Liver (tissue), 9 donors: Measurements from ENCODE around the gene POPDC3. TPM values are rescaled to one million over a fixed set of nuclear protein-coding genes. Genes with fewer than 3 reads are reported as not detected.

Experiments
- DNase-seq: peaks from one replicate; pipeline ENCODE4 v3.0.0-alpha.2; 2017; ENCODE audit warnings: low spot score
- H3K27ac ChIP-seq, 2 donors: one replicate each; pipeline ENCODE4 v1.7.0; 2013; ENCODE audit warnings: inconsistent platforms in 2 of 2, low read length in 2 of 2, control low read depth in 1 of 2, low read depth in 1 of 2, mild to moderate bottlenecking in 1 of 2
- H3K27me3 ChIP-seq, 4 donors: one replicate each; pipeline versions ENCODE4 v1.6.1 to v1.7.0; 2013; ENCODE audit warnings: low read length in 3 of 4, inconsistent platforms in 1 of 4, mild to moderate bottlenecking in 1 of 4, moderate library complexity in 1 of 4; ENCODE audit not compliant: control insufficient read depth in 4 of 4, insufficient read depth in 4 of 4
- H3K36me3 ChIP-seq, 4 donors: one replicate each; pipeline versions ENCODE4 v1.6.1 to v1.7.0; 2013; ENCODE audit warnings: low read length in 3 of 4, mild to moderate bottlenecking in 3 of 4, low read depth in 1 of 4, moderate library complexity in 1 of 4; ENCODE audit not compliant: control insufficient read depth in 4 of 4, insufficient read depth in 3 of 4
- H3K4me1 ChIP-seq, 4 donors: one replicate each; pipeline versions ENCODE4 v1.6.1 to v1.7.0; 2013; ENCODE audit warnings: low read length in 3 of 4, mild to moderate bottlenecking in 3 of 4, moderate library complexity in 1 of 4; ENCODE audit not compliant: control insufficient read depth in 4 of 4, insufficient read depth in 4 of 4
- H3K4me3 ChIP-seq, 3 donors: one replicate each; pipeline versions ENCODE4 v1.6.1 to v1.7.0; 2013; ENCODE audit warnings: low read length in 3 of 3, control low read depth in 1 of 3, low read depth in 1 of 3, mild to moderate bottlenecking in 1 of 3
- H3K9ac ChIP-seq, 2 donors: one replicate each; pipeline ENCODE4 v1.7.0; 2013; ENCODE audit warnings: low read length in 2 of 2, mild to moderate bottlenecking in 2 of 2, moderate library complexity in 2 of 2, control low read depth in 1 of 2, low read depth in 1 of 2
- H3K9me3 ChIP-seq, 4 donors: one replicate each; pipeline versions ENCODE4 v1.6.1 to v1.7.0; 2013; ENCODE audit warnings: low read length in 3 of 4; ENCODE audit not compliant: control insufficient read depth in 4 of 4
- EGR1 ChIP-seq, 2 donors: IDR thresholded peaks; 2 replicates each; pipeline ENCODE4 v1.6.1; 2016 to 2018; ENCODE audit warnings: antibody characterized with exemption in 2 of 2, low read depth in 2 of 2
- FOXA1 ChIP-seq: IDR thresholded peaks from 2 replicates; pipeline ENCODE4 v1.6.1; 2016; ENCODE audit warnings: antibody characterized with exemption
- GABPA ChIP-seq, 2 donors: IDR thresholded peaks in 1 of 2; conservative IDR thresholded peaks in 1 of 2; 2 replicates each; pipeline ENCODE4 v1.6.1; 2016; ENCODE audit warnings: antibody characterized with exemption in 2 of 2, mild to moderate bottlenecking in 1 of 2, moderate library complexity in 1 of 2
- HNF4A ChIP-seq, 2 donors: conservative IDR thresholded peaks; 2 replicates each; pipeline ENCODE4 v1.6.1; 2016; ENCODE audit warnings: antibody characterized with exemption in 2 of 2, mild to moderate bottlenecking in 2 of 2
- HNF4G ChIP-seq: IDR thresholded peaks from 2 replicates; pipeline ENCODE4 v1.6.1; 2016; ENCODE audit warnings: antibody characterized with exemption
- JUND ChIP-seq, 2 donors: IDR thresholded peaks; 2 replicates each; pipeline ENCODE4 v1.6.1; 2016; ENCODE audit warnings: antibody characterized with exemption in 2 of 2
- NR2F2 ChIP-seq: IDR thresholded peaks from 2 replicates; pipeline ENCODE4 v1.6.1; 2016; ENCODE audit warnings: antibody characterized with exemption
- RAD21 ChIP-seq, 2 donors: IDR thresholded peaks; 2 replicates each; pipeline ENCODE4 v1.6.1; 2016; ENCODE audit warnings: antibody characterized with exemption in 2 of 2, mild to moderate bottlenecking in 2 of 2
- RXRA ChIP-seq, 2 donors: IDR thresholded peaks; 2 replicates each; pipeline ENCODE4 v1.6.1; 2017 to 2018; ENCODE audit warnings: antibody characterized with exemption in 2 of 2, mild to moderate bottlenecking in 1 of 2
- SP1 ChIP-seq: IDR thresholded peaks from 2 replicates; pipeline ENCODE4 v1.6.1; 2018; ENCODE audit warnings: antibody characterized with exemption, mild to moderate bottlenecking
- TAF1 ChIP-seq: conservative IDR thresholded peaks from 2 replicates; pipeline ENCODE4 v1.6.1; 2016; ENCODE audit warnings: antibody characterized with exemption, mild to moderate bottlenecking
- YY1 ChIP-seq: IDR thresholded peaks from 2 replicates; pipeline ENCODE4 v1.6.1; 2016; ENCODE audit warnings: antibody characterized with exemption, mild to moderate bottlenecking
- WGBS: extraction: QIAGEN DNeasy Blood & Tissue Kit; methylation state at CpG from one replicate; pipeline ENCODE4 v1.1.7; 2013; 5-methylcytosine and 5-hydroxymethylcytosine counted together
- polyA plus RNA-seq, 2 donors: library from polyadenylated mRNA; stranded (reverse) in 1 of 2; unstranded in 1 of 2; fragments of 200-250 nt in 1 of 2; fragments of >200 nt in 1 of 2; fragmentation: Nextera tagmentation in 1 of 2; extraction: Ambion mirVana in 1 of 2; gene quantifications; one replicate each; pipeline versions ENCODE4 v1.2.1 to v1.2.3, GENCODE V29; 2013 to 2015
- total RNA-seq, 2 donors: library from RNA; depleted of rRNA; stranded (reverse); fragments of >200 nt; gene quantifications; one replicate each; pipeline ENCODE4 v1.2.3, GENCODE V29; 2014
- TF ChIP-seq, protein P1 (sequence below): fragments of 150-350 bp; IDR thresholded peaks from 2 replicates; pipeline ENCODE4 v1.5.1; 2017; ENCODE audit warnings: improper control_type of control experiment, low read depth, low read length; ENCODE audit not compliant: missing input control
- TF ChIP-seq, protein P2 (sequence below): IDR thresholded peaks from 2 replicates; pipeline ENCODE4 v1.6.1; 2016; ENCODE audit warnings: antibody characterized with exemption
- TF ChIP-seq, protein P3 (sequence below): IDR thresholded peaks from 2 replicates; pipeline ENCODE4 v1.6.1; 2016; ENCODE audit warnings: antibody characterized with exemption
- TF ChIP-seq, protein P4 (sequence below): IDR thresholded peaks from 2 replicates; pipeline ENCODE4 v1.6.1; 2016; ENCODE audit warnings: antibody characterized with exemption, mild to moderate bottlenecking
- TF ChIP-seq, protein P5 (sequence below): IDR thresholded peaks from 2 replicates; pipeline ENCODE4 v1.6.1; 2016; ENCODE audit warnings: antibody characterized with exemption
- donor health status: healthy.
- donor health status: healthy.
- donor health status: healthy.
- donor health status: healthy.
- donor health status: healthy.

Gene POPDC3
- total and polyA plus RNA-seq, 4 donors = not detected

DNA sequence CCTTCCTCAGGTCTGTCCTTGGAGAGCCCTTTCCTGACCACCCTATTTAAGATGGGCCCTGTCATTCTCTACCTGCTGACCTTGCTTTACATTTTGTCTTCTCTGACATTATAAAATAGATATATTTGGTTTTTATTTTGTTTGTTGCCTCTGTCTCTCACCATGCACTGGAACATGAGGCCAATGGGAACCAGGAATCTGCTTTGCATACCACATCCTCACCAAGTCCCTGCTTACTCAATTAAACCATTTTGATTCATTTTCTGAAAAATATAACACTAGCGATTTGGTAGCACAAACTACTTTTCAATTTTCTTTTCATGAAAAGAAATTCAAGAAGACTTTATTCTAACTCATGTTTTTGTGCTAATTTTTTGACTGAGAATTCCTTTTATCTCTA, 32.8 kb upstream of the POPDC3 start:
- Histone ChIP-seq H3K27ac (no peak overlapping the region), H3K9me3 (no peaks in the 10 kb centered on the region), H3K4me3 (no peak overlapping the region), H3K9ac (no peak overlapping the region), H3K27me3 (no peaks in the 10 kb centered on the region), H3K4me1 (no peaks in the 10 kb centered on the region), H3K36me3 (no peaks in the 10 kb centered on the region)
- no peak for TF ChIP-seq EGR1 (IDR thresholded peaks at IDR 0.05; ENCODE audit: low read depth in 2 of 2)
- TF ChIP-seq HNF4G = no peak
- TF ChIP-seq NR2F2 = no peak
- TF ChIP-seq RXRA (IDR thresholded peaks at IDR 0.05) = no peak
- TF ChIP-seq, protein P1, sequence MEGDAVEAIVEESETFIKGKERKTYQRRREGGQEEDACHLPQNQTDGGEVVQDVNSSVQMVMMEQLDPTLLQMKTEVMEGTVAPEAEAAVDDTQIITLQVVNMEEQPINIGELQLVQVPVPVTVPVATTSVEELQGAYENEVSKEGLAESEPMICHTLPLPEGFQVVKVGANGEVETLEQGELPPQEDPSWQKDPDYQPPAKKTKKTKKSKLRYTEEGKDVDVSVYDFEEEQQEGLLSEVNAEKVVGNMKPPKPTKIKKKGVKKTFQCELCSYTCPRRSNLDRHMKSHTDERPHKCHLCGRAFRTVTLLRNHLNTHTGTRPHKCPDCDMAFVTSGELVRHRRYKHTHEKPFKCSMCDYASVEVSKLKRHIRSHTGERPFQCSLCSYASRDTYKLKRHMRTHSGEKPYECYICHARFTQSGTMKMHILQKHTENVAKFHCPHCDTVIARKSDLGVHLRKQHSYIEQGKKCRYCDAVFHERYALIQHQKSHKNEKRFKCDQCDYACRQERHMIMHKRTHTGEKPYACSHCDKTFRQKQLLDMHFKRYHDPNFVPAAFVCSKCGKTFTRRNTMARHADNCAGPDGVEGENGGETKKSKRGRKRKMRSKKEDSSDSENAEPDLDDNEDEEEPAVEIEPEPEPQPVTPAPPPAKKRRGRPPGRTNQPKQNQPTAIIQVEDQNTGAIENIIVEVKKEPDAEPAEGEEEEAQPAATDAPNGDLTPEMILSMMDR = no peak
- no peak for TF ChIP-seq TAF1
- TF ChIP-seq FOXA1 = no peak
- no peak for TF ChIP-seq GABPA (IDR thresholded peaks at IDR 0.05 in 1 of 2, conservative IDR thresholded peaks at IDR 0.05 in 1 of 2)
- TF ChIP-seq, protein P2, sequence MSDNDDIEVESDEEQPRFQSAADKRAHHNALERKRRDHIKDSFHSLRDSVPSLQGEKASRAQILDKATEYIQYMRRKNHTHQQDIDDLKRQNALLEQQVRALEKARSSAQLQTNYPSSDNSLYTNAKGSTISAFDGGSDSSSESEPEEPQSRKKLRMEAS = no peak
- TF ChIP-seq, protein P3, sequence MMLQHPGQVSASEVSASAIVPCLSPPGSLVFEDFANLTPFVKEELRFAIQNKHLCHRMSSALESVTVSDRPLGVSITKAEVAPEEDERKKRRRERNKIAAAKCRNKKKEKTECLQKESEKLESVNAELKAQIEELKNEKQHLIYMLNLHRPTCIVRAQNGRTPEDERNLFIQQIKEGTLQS = no peak
- no peak for TF ChIP-seq YY1
- no peak for TF ChIP-seq HNF4A (conservative IDR thresholded peaks at IDR 0.05)
- no peak for TF ChIP-seq RAD21 (IDR thresholded peaks at IDR 0.05)
- TF ChIP-seq JUND (IDR thresholded peaks at IDR 0.05) = no peak
- DNase-seq = no peak
- 70% methylated on average over 1 of the region's 1 CpG for WGBS

DNA sequence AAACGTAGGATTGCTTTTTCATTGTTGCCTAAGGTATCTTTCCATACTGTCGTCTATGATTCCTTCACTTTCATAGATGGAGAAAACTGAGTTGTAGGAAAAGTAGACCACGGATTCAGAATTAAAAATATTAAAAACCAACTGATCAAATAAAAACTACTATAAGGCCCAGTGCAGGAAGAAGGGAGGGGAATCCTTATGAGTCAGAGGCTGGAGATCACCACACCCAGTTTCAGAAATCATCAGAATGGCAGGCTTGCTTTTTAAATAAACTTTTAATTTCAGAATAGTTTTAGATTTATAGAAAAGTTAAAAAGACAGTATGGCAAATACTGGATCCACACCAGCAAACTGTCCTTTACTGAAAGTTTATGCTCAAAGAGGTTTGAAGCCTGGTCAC, 32.0 kb upstream of the POPDC3 start:
- no peaks in the 10 kb centered on the region for H3K27me3 ChIP-seq
- no peak for DNase-seq
- H3K4me3 ChIP-seq = no peak overlapping the region
- H3K36me3 ChIP-seq = no peaks in the 10 kb centered on the region
- no peak overlapping the region for H3K9ac ChIP-seq
- TF ChIP-seq, protein P1 = no peak
- TF ChIP-seq FOXA1 (no peak), SP1 (no peak), GABPA (IDR thresholded peaks at IDR 0.05 in 1 of 2, conservative IDR thresholded peaks at IDR 0.05 in 1 of 2) (no peak), JUND (IDR thresholded peaks at IDR 0.05) (no peak), HNF4G (no peak), YY1 (no peak), EGR1 (IDR thresholded peaks at IDR 0.05; ENCODE audit: low read depth in 2 of 2) (no peak), RAD21 (IDR thresholded peaks at IDR 0.05) (no peak), NR2F2 (no peak), TAF1 (no peak), HNF4A (conservative IDR thresholded peaks at IDR 0.05) (no peak), RXRA (IDR thresholded peaks at IDR 0.05) (no peak)
- TF ChIP-seq, protein P4, sequence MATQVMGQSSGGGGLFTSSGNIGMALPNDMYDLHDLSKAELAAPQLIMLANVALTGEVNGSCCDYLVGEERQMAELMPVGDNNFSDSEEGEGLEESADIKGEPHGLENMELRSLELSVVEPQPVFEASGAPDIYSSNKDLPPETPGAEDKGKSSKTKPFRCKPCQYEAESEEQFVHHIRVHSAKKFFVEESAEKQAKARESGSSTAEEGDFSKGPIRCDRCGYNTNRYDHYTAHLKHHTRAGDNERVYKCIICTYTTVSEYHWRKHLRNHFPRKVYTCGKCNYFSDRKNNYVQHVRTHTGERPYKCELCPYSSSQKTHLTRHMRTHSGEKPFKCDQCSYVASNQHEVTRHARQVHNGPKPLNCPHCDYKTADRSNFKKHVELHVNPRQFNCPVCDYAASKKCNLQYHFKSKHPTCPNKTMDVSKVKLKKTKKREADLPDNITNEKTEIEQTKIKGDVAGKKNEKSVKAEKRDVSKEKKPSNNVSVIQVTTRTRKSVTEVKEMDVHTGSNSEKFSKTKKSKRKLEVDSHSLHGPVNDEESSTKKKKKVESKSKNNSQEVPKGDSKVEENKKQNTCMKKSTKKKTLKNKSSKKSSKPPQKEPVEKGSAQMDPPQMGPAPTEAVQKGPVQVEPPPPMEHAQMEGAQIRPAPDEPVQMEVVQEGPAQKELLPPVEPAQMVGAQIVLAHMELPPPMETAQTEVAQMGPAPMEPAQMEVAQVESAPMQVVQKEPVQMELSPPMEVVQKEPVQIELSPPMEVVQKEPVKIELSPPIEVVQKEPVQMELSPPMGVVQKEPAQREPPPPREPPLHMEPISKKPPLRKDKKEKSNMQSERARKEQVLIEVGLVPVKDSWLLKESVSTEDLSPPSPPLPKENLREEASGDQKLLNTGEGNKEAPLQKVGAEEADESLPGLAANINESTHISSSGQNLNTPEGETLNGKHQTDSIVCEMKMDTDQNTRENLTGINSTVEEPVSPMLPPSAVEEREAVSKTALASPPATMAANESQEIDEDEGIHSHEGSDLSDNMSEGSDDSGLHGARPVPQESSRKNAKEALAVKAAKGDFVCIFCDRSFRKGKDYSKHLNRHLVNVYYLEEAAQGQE = no peak
- TF ChIP-seq, protein P3 = no peak
- TF ChIP-seq, protein P5, sequence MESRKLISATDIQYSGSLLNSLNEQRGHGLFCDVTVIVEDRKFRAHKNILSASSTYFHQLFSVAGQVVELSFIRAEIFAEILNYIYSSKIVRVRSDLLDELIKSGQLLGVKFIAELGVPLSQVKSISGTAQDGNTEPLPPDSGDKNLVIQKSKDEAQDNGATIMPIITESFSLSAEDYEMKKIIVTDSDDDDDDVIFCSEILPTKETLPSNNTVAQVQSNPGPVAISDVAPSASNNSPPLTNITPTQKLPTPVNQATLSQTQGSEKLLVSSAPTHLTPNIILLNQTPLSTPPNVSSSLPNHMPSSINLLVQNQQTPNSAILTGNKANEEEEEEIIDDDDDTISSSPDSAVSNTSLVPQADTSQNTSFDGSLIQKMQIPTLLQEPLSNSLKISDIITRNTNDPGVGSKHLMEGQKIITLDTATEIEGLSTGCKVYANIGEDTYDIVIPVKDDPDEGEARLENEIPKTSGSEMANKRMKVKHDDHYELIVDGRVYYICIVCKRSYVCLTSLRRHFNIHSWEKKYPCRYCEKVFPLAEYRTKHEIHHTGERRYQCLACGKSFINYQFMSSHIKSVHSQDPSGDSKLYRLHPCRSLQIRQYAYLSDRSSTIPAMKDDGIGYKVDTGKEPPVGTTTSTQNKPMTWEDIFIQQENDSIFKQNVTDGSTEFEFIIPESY = no peak
- WGBS = 89% methylated on average over 3 of the region's 3 CpGs
- H3K27ac ChIP-seq = no peak overlapping the region
- no peaks in the 10 kb centered on the region for H3K9me3 ChIP-seq
- H3K4me1 ChIP-seq = no peaks in the 10 kb centered on the region
